Myocyte (in vitro differentiated cells): ENCODE measurements around the gene GFRA1. TPM values are rescaled to one million over a fixed set of nuclear protein-coding genes. Genes with fewer than 3 reads are reported as not detected.

Experiments used
- DNase-seq: peaks from one replicate; pipeline ENCODE4 v3.0.0-alpha.2; 2012; ENCODE audit warnings: low read depth
- total RNA-seq: library from RNA; depleted of rRNA; stranded (reverse); fragments of >200 nt; gene quantifications from 2 replicates; pipeline ENCODE4 v1.2.3, GENCODE V29; 2014

GFRA1 gene
- total RNA-seq, 1 donor from 2014 or later: 12.9 TPM

- peak; percentile 47 for DNase-seq
Measured at GRCh38 chr10:116271593-116272439, 1.2 kb downstream of the GFRA1 start.

DNA sequence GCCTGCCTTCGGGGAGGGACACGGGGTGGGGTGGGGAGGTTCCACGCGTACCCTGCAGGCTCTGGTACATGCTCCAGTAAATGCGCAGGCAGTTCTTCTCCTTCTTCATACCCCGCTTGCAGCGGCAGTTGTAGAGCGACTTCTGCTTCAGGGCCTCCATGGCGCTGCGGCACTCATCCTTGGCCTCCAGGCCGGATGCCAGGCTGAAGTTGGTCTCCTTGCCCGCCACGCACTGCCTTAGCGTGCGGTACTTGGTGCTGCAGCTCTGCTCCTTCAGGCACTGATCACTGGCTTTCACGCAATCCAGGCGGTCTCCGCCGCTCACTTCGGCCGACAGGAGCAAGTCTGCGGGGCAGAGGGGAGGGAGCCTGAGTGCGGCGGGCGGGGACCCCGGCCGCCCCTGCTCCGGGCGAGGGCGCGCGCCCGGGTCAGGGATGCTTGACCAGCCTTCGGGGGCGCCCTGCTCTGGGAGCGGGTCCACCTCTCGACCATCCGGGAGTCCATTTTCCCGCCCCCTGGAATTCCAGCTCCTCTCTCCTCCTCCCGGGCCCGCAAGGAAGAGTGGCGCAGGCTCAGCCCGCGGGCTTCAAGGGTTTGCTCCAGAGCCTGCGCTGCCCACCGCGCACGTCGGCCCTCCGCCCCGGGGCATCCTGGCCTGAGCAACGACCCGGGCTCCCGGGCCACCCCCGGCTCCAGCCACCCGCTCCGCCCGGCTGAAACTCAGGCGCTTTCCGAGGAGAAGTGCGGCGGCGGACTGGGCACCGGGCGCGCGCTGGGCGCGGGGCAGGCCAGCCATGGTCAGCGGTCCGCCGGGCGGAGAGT lies 2.0 kb downstream of the GFRA1 start:
- DNase-seq: no peak

- no peak for DNase-seq
Measured at GRCh38 chr10:116270126-116270770, 2.8 kb downstream of the GFRA1 start.

- DNase-seq: no peak
Measured at GRCh38 chr10:116269619-116270018, 3.4 kb downstream of the GFRA1 start.

- DNase-seq: no peak
Measured at GRCh38 chr10:116268976-116269375, 4.0 kb downstream of the GFRA1 start.

DNA sequence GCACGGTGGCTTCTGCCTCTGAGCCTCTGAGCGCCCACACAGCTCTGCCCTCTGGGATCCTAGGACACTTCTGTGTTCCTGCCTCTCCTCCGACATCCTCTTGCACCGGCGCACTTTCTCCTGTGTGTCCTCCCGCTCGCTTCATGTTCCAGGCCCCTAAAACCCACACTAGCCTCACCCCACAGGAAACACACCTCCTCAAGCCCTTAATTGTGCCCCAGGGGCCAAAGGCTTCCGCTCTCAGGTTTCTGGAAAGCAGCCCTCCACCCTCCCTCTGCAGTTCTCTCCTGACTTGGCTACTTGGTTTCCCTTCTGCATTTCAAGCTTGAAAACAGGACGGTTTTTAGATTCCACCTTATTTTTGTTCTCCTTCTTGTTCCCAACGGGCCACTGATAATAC lies 7.3 kb downstream of the GFRA1 start:
- no peak for DNase-seq

- DNase-seq: no peak
Measured at GRCh38 chr10:116263870-116264655, 8.9 kb downstream of the GFRA1 start.

GRCh38 chr10:116262678-116263077 lies 10.3 kb downstream of the GFRA1 start:
- no peak for DNase-seq

DNA sequence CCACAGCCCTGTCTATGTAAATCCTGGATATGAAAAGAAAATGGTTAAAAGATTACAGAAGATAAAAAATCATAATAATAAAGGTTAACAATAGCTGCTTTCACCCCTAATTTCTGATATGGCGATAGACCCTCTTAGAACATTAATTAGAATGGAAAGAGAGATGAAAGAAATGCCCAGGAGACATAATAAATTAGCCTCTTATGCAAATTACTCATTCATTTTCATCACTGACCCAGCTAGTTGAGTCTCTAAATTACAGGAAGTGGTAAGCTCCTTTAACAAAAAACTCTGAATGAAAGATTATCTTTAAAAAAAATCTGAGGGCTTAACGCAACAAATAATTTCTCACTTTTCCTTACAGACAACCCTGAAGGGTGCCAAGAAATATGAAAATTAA lies 12.4 kb downstream of the GFRA1 start:
- no peak for DNase-seq

- no peak for DNase-seq
Measured at GRCh38 chr10:116259638-116260037, 13.4 kb downstream of the GFRA1 start.

GRCh38 chr10:116257785-116258184 lies 15.2 kb downstream of the GFRA1 start:
- DNase-seq: no peak

- no peak for DNase-seq
Measured at GRCh38 chr10:116256752-116257259, 16.2 kb downstream of the GFRA1 start.

DNA sequence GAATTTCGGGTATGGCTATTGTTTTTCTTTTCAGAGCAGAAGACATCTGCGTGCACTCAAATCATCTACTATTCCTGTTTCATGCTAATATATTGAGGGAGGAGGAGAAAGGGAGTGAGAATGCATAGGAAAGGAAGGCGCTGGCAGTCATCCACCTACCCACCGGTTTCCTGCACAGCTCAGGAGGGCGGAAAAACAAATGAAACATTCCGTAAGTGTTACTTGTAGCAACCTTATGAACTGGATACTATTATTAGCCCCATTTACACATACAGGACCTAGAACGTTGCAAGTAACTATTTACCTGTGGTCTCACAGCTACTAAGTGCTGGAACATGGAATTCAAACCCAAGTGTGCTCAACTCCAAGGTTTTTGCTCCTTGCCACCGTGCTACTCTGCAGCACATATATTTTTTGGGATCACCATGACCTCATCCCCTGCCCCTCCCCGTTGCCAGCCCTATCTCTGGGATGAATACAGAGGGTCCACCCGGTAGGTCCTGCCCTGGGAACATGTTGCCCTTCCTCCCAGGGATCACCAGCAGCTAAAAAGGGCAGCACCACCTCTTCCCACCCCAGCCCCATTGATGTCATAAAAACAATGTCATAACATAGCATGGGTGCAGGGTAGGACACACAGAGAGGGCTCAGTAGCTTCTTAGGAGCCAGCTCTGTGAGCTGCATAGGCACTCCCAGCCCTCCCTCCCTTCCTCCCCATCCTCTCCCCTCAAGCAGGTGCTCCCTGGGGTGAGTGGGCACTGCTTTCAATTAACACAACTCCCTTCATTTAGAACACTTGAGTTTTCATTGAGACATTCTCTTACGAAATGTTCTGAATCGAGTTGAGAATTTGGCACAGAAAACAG lies 16.9 kb downstream of the GFRA1 start:
- no peak for DNase-seq

GRCh38 chr10:116254422-116255155 lies 18.4 kb downstream of the GFRA1 start:
- peak; percentile 86 for DNase-seq

GRCh38 chr10:116253716-116254115 lies 19.3 kb downstream of the GFRA1 start:
- DNase-seq: peak; percentile 14

GRCh38 chr10:116251602-116252395 lies 21.2 kb downstream of the GFRA1 start:
- DNase-seq: no peak

DNA sequence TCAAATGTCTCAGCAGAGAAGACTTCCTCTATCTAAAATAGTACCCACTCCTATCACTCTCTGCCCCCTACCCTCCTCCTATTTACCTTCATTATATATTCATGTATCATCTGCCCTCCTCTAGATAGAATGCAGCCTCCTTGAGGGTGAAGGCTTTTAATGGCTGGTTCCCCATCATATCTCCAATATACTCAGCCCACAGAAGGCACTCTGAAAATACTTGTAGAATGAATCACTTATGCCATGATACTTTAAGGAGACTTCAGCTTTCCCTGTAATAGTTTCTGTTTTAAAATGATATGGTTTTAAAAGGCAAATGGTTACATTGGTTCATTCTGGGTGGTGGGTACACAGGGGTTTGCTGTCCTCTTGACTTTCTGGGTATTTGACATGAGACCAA lies 25.3 kb downstream of the GFRA1 start:
- DNase-seq: no peak

DNA sequence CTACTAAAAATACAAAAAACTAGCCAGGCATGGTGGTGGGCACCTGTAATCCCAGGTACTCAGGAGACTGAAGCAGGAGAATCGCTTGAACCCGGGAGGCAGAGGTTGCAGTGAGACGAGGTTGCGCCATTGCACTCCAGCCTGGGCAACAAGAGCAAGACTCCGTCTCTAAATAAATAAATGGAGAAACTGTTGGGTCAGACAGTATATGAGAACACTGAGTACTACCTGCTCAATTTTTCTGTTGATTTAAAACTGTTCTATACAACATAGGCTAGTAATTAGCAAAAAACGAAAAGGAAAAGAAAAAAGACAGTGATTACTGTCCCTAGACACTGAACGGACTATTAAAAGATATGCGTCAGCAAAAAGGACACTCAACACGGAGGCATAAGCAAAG lies 26.7 kb downstream of the GFRA1 start:
- no peak for DNase-seq
